Measurements from ENCODE around the gene DOCK9.
A peak's percentile ranks its signal among the peaks of the same experiment; 100 is the strongest.

Gene DOCK9, protein sequence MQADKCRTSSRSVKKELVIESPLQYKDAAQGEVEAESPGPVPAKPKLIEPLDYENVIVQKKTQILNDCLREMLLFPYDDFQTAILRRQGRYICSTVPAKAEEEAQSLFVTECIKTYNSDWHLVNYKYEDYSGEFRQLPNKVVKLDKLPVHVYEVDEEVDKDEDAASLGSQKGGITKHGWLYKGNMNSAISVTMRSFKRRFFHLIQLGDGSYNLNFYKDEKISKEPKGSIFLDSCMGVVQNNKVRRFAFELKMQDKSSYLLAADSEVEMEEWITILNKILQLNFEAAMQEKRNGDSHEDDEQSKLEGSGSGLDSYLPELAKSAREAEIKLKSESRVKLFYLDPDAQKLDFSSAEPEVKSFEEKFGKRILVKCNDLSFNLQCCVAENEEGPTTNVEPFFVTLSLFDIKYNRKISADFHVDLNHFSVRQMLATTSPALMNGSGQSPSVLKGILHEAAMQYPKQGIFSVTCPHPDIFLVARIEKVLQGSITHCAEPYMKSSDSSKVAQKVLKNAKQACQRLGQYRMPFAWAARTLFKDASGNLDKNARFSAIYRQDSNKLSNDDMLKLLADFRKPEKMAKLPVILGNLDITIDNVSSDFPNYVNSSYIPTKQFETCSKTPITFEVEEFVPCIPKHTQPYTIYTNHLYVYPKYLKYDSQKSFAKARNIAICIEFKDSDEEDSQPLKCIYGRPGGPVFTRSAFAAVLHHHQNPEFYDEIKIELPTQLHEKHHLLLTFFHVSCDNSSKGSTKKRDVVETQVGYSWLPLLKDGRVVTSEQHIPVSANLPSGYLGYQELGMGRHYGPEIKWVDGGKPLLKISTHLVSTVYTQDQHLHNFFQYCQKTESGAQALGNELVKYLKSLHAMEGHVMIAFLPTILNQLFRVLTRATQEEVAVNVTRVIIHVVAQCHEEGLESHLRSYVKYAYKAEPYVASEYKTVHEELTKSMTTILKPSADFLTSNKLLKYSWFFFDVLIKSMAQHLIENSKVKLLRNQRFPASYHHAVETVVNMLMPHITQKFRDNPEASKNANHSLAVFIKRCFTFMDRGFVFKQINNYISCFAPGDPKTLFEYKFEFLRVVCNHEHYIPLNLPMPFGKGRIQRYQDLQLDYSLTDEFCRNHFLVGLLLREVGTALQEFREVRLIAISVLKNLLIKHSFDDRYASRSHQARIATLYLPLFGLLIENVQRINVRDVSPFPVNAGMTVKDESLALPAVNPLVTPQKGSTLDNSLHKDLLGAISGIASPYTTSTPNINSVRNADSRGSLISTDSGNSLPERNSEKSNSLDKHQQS (N-terminal part only)

DNA sequence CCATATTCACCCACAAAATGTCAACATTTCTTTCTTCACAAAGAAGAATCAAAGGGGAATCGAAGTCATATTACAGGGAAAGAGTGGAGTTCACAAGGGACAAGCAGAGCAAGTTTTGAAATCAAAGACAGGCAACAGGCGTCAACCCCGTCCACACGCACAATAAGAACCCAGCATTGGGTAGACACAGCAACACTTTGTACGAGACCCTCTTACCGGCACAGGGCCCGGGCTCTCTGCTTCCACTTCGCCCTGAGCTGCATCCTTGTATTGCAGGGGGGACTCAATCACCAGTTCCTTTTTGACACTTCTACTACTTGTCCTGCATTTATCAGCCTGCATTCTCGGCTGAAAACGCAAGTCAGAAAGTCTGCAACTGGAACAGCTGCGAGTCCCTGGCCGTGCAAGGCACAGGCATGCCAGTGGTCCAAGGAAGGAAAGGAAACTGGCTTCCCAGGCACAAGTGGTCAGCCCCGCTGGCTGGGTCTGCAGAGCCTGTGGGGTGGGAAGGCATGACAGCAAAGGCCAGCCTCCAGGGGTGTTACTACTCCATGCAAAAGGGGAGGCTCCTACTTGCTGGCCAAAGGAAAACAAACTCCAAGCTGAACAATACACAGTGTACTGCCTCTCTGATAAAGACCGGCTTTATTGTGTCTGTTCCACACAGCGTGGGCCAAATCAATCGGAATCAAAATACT is at the start of gene DOCK9:
Gene DOCK9 (minus strand): TSS at position 497 of the 698 bp plus-strand sequence. CDS start 155 bp downstream, at position 342.
- DNase-seq: no peak

GRCh38 chr13:99027260-99027659 is 49.4 kb upstream of the DOCK9 start:
- peak; percentile 36 for DNase-seq

DNA sequence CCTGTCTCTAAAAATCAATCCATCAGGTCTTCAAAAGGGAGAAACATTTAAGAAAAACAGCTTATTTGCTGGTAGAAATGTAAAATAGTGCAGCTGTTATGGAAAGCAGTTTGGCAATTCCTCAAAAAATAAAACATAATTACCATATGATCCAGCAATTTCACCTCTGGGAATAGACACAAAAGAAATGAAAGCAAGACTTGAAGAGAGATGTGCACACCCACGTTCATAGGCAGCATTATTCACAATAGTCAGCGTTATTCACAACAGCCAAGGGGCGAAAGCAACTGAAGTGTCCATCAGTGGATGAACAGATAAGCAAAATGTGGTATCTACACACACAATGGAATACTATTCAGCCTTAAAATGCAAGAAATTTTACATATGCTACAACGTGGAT is 45.1 kb upstream of the DOCK9 start:
- DNase-seq: no peak

DNA sequence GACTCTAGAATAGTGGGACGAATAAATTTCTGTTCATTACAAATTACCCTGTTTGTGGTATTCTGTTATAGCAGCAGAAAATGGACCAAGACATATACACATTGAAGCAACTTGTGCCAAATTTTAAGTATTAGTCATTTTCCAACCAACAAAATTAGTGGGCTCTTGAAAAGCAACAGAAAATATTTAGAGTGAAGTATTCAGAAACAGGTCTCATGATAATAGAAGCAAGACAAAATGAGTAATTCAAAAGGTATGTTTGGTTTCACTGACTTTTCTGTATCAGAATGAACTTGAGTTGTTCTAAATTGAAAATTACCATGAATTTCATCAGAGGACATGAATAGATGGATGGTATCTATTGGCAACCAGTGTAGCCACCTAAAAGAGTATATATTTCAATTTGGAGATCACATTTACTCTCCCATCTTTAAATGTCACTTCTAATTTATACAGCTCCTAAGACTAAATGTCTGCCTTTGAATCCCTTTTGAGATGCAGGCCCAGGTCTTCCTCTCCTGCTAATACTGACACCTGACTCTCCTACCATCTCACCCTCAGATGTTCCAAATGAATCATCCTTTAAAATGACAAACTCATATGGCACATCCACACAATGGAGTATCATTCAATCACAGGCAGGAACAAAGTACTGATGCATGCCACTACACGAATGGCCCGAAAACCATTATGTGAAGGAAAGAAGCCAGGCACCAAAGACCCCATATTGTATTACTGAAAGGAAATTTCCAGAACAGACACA is 40.7 kb upstream of the DOCK9 start:
- no peak for DNase-seq

DNA sequence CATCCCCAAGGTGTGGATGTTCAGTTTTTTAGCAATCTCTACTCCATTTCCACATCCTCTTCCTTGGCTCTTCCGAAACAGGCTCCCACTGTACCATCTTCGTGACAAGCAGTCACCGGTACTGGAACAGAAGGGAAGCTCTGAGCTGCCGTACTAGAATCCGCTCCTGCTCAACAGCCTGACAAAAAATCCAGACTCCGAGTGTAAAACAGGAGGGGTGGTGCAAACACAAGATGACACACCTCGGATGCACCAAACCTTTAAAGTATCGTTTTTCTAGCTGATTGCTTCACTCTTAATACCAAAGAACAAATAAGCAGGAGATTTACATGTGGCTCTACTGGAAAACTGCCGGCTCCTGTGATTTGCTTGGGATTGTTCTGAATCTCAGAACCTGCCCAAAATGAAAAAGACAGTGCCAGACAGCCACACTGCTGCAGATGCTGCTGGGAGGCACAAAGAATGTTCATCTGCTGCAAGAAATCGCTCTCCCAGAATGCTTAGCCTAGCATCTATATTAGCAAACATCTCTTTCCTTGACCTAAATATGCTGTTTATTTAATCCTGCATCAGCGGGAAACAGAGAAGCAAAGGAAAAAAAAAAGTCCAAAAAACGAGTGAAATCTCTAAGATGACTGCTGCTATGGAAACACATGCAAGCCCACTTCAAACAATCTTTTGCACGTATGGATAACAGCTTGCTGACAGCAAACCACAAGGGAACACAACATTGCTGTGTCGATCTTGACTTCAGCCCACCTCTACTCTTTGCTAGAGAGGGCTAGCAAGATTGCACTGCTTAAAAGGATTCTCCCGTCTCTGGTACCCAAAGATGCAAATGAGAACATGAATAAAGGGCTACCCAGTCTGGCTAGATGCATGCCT is 38.0 kb upstream of the DOCK9 start:
- DNase-seq: no peak

- DNase-seq: no peak
Observed at GRCh38 chr13:99014522-99014921, 36.7 kb upstream of the DOCK9 start.

GRCh38 chr13:99013951-99014350 is 36.1 kb upstream of the DOCK9 start:
- no peak for DNase-seq

DNA sequence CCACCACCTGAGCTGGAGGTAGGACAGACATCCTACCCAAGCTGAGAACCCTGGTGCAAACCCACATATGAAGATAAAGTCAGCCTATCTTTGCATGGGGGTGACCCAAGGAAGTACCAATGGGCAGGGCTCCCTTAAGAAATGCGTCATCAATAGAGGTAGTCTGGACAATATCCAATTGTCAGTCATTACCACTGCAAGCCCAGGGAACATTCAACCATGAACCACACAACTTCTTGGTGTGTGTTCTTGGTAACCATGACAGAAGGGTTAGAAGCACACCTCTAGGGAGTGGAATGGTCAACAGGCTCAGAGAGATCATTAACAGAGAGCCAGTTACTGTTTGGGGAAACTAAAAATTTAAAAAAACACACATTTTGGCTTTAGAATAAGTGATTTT is 34.7 kb upstream of the DOCK9 start:
- no peak for DNase-seq

- no peak for DNase-seq
Observed at GRCh38 chr13:99009987-99010551, 32.2 kb upstream of the DOCK9 start.

DNA sequence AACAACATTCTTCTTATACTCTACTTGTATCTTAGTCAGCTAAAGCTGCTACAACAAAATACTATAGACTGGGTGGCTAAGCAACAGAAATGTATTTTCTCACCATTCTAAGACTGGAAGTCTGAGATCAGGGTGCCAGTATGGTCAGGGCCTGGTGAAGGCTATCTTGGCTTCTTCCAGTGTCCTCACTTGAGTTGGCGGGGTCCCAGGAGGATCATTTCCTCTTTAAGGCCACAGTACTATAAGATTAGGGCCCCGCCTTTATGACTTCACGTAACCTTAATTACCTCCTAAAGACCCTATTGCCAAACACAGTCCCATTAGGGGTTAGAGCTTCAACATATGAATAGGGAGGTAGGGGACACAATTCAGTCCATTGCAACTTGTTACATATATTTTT is 30.7 kb upstream of the DOCK9 start:
- DNase-seq: no peak

- no peak for DNase-seq
Observed at GRCh38 chr13:99007414-99007986, 29.6 kb upstream of the DOCK9 start.

DNA sequence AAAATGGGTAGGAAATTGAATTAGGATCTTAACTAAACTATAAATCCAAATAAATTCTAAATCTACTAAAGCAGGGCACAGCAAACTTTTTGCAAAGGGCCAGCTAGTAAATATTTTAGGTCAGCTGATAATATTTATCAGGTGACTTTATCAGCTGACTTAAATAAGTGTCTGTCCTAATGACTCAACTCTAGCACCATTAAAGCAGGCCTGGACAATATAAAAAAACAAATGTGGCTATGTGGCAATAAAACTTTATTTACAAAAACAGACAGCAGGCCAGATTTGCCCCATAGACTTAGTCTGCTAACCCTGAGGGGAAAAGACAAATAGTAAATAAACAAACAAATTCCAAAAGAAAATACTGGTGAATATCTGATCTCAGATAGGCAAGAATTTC is 27.7 kb upstream of the DOCK9 start:
- no peak for DNase-seq

DNA sequence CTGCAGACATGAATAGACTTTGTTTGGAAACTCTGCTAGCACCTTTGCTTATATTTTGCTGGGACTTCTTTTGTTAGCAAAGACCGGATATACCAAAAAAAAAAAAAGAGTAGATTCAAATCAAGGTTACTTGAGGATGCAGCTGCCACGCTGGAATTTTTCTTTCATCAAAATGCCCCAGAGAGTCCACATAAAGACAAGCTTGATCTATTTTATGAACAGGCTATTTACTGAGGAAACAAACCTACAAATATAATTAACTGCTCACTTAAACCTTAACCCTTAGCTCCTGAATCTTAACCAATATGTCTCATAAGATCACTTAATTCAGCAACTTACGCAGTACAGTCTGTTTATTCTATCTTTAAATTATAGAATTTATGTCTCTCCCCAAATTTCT is 27.1 kb upstream of the DOCK9 start:
- DNase-seq: no peak

GRCh38 chr13:99003851-99004471 is 26.1 kb upstream of the DOCK9 start:
- DNase-seq: no peak

GRCh38 chr13:99003186-99003585 is 25.3 kb upstream of the DOCK9 start:
- no peak for DNase-seq

DNA sequence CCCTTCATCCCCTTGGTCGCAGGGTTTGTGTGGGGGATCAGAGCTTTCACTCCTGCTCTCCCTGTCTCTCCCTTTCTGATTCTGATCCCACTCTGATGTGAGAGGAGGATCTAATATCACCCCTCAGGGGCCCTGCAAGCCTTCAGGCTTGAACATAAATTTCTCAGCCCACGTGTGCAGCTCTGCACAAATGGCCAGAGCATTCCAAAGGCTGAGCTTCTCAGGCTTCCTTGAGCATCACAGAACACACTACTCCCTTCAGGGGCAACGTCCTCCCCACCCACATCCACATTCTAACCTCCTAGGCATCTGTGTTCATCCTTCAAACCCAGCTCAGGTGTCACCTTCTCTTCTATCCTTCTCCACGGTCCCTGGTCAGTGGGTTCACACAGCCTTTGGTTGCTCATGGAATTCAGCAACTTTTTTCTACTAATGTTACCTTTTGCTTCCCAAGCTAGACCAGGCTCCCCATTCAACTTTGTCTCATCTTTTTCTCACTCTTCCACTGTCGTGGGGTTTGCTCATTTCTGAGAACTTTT is 24.4 kb upstream of the DOCK9 start:
- no peak for DNase-seq

- no peak for DNase-seq
Observed at GRCh38 chr13:99000137-99000536, 22.3 kb upstream of the DOCK9 start.

GRCh38 chr13:98999639-98999952 is 21.7 kb upstream of the DOCK9 start:
- DNase-seq: no peak
